CD4-positive, alpha-beta T cell treated with Interleukin-15 for 1 hour (primary cell): ENCODE measurements around the gene PTPRK.

ENCODE experiments used
- DNase-seq: peaks from one replicate; pipeline ENCODE4 v3.0.0-alpha.2; 2020

PTPRK gene

DNA sequence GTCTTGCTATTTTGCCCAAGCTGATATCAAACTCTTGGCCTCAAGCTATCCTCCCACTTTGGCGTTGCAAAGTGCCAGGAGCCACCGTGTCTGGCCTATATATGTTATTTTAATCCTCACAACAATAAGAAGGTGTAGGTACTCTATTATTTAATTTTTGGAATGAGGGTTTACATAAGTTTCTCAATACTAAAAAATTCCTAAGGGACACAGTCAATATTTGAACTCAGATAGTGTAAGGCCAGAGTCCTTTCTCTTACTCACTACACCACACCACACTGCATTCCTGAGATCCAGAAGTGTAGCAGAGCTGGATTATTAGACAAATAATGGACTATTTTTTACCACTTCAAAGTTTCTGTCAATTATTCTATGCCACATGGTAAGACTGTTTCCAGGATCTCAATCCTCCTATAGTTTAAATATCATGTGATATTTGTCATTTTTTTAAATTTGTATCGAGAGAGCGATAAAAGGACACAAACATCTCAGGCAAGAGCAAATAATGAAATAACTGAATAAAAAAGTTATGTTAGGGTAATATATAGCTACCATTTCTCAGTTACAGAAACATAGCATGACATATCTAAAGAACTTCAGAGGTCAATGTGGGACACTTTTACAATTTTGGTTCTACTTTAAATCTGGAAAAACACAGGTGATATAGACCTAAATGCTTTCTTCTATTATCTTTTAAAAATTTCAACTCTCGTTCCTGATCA, 457.4 kb downstream of the PTPRK start:
- no peak for DNase-seq

DNA sequence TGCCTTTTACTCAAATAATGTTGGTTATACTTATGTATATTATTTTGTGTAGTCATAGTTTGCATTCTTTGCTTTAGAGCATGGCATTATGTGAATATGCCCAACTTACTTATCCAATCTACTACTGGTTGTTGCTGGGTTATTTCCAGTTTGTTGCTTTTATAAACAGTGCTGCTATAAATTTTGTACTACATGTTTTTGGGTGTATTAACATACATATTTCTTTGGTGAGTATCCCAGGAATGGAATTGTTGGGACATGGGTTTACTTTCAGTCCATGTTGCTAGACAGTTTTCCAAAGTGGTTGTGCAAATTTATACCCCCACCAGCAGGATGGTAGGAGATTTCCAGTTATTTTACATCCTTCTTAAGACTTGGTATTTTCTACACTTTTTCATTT, 462.5 kb downstream of the PTPRK start:
- no peak for DNase-seq

DNA sequence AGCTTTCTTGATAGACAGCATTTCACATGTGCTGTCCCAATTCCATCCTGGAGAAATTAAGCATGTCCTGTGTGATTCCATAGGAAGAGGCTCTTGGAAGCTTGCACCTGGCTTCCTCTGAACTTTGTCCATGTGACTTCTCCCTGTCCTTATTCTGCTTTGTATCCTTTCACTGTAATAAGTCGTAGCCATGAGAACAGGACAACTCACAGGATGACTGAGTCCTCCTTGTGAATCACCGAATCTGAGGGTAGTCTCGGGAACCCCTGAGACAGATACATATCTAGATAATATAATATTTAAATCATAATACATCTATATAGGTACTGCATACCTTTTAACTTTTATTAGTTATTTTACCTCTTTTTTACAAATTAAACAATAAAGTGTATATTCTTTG, 462.9 kb downstream of the PTPRK start:
- DNase-seq, result no peak

- no peak for DNase-seq
Observed at GRCh38 chr6:128053109-128053508, 467.3 kb downstream of the PTPRK start.

DNA sequence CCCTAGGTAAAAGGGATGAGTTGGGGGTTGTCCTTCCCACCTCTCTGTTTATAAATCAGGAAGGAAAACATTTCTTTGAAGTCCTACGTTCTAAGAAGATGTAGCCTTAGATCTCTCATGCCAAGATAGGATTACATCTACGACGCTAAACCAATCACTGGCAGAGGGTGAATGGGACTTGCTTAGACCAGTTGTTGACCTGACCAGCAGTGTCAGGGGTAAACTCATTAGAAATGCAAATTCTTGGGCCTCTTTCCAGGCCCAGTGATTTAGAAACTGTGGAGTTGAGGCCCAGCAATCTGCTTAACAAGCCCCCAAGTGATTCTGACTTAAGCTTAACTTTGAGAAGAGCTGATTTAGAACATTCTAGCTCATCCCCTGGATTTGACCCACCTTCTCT, 472.4 kb downstream of the PTPRK start:
- DNase-seq, result no peak

DNA sequence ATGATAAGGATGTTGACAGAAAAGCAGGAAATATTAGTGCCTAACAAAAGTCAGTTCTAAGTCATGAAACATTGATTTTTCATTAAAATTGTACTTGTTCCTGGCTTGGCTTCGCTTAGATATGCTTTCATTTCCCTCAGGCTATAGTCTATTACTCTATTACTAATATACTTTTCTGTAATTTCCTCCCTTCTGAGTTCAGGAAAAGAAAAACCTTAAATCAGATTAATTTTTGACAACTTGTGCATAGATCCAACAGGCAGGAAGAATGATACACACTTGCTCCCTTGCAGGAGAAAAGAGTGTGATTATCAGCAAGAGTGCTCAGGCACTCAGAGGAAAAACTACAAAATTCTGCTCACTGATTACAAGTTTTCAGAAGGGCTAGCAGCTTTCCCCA, 474.4 kb downstream of the PTPRK start:
- no peak for DNase-seq

GRCh38 chr6:128039543-128039942, 480.9 kb downstream of the PTPRK start:
- no peak for DNase-seq

- DNase-seq, result no peak
Observed at GRCh38 chr6:128036808-128037570, 483.4 kb downstream of the PTPRK start.

DNA sequence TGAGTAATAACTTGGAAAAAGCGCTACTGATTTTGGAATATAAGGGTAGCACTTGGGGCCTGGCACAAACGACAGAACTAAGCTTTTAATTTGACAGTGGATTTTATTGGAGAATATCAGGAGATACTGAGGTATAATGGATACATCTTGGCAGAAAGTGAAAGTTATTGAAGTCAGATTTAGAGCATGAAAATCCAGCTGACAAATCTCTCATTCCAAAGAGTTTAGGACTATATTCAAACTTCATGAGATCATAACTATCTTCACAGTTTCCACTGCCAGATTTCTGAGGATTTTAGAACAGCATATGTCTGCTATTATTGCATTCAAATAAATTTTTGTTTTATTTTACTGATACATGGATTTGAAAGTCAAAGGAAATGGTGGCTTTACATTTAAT, 487.2 kb downstream of the PTPRK start:
- DNase-seq, result no peak

GRCh38 chr6:128032042-128032441, 488.4 kb downstream of the PTPRK start:
- no peak for DNase-seq

DNA sequence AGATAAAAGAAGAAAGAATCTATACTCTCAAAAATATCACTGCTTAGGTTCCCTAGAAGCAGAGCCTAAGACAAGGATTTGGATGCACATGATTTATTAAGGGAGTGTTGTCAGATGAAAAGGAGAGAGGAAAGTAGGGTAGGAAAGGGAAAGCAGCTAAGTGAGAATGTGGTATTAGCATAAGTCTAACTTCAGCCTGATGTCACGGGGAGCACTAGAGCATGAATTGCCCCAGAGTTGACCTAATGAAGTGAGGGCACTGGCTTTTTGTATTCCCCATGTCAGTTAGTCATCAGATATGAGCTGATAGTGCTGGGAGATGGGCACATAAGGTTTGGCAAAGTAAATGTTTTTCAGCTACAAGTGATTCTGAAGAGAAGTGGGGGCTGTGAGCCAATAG, 490.6 kb downstream of the PTPRK start:
- no peak for DNase-seq

DNA sequence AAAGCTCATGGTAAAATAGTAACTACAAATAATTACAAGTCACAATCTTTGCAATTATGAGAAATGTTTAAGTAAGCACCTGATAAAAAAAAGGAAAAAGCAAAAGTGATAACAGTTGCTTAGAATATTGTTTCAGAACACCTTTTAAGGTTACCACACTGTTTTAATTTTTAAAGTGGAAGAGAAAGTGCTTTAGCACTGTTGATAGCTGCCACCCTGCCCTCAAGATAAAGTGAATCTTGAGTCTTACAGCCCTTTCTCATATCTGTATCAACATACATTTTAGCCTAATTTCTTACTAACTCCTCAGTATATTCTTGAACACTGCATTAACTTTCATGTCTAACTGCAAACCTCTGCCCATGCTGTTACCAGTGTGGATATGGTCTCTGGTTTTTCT, 492.2 kb downstream of the PTPRK start:
- DNase-seq, result no peak

DNA sequence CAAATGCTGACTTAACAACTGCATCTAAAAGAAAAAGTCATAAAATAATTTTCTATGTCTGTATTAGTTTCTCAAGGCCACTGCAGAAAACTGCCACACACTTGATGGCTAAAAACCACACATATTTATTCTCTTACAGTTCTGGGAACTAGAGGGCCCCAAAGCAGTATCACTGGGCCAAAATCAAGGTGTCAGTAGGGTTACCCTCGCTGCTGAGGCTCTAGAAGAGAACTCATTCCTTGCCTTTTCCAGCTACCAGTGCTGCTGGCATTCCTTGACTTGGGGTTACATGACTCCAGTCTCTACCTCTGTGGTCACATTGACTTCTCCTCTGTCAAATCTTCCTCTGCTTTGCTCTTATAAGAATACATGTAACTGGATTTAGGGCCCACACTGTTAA, 494.9 kb downstream of the PTPRK start:
- DNase-seq, result no peak

DNA sequence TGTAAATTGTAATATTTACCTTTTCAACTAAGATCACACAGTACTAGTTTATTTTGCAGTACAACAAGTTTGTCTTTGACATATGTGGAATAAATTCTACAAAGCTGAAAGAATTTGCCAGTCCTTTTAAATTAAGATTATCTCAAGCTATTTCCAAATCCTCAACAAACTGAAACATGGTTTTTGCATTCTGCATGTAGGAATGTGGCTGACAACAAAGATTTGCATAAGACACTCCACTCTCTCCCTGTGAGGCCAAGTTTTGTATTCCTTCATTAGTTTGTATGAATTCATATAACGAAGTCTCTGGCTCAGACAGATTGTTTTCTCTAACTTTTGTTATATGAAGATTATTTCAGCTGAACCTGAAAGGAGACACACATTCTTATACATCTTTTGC, 495.4 kb downstream of the PTPRK start:
- no peak for DNase-seq

DNA sequence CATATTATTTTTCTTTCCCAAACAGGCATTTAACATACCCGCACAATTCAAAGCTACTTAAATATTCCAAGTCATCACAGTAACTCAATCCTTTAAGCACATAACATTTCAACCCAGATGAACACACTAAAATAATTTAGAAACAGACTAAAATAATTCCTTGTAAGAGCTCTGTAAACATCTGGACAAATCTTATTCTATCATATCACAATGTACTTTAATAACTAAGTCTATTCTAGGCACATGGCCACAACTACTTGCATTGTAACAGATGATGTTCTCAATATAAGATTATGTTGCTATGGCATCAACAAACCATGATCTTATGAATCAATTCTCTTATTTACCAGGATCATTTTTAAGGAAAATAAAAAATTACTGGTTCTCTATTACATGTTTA, 496.4 kb downstream of the PTPRK start:
- no peak for DNase-seq

GRCh38 chr6:128018821-128019220, 501.6 kb downstream of the PTPRK start:
- no peak for DNase-seq

- no peak for DNase-seq
Observed at GRCh38 chr6:128017288-128017687, 503.1 kb downstream of the PTPRK start.

DNA sequence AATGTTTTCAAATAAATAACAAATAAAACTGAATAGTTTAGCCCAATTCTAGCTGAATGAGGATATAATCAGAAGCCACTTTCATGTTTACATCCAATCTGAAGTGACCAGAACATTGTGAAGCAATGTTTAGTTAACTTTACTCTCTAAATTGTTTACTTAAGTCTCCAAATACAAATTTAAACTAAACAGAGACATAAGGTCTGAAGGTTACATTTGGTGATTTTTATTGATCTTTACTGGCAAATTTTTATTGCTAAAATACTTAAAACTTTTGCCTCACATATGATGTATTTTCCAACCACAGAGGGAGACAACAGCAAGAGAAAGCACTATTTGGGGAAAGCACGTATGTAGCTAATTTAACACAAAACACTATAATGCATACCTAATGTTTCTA, 512.7 kb downstream of the PTPRK start:
- no peak for DNase-seq

DNA sequence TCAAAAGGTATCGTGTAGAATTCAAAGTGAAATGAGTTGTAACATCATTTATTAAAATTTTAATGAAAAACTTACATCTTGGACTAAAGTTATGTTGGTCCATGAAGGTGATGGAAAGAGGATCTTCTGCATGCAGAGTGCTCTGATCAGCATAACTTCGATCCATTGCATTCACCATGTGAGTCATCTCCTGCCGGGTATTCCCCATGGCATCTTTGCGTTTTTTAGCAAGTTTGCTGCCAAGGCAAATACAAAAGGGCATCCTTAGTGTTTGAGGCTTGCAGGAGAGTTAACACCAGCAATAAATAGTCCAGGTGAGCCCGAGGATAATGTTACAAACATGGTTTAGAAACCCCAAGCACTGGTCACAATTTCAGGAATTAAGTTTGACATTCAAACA, 515.4 kb downstream of the PTPRK start:
- no peak for DNase-seq

GRCh38 chr6:128000363-128000762, 520.0 kb downstream of the PTPRK start:
- no peak for DNase-seq

- DNase-seq, result no peak
Observed at GRCh38 chr6:127998985-127999384, 521.4 kb downstream of the PTPRK start.

DNA sequence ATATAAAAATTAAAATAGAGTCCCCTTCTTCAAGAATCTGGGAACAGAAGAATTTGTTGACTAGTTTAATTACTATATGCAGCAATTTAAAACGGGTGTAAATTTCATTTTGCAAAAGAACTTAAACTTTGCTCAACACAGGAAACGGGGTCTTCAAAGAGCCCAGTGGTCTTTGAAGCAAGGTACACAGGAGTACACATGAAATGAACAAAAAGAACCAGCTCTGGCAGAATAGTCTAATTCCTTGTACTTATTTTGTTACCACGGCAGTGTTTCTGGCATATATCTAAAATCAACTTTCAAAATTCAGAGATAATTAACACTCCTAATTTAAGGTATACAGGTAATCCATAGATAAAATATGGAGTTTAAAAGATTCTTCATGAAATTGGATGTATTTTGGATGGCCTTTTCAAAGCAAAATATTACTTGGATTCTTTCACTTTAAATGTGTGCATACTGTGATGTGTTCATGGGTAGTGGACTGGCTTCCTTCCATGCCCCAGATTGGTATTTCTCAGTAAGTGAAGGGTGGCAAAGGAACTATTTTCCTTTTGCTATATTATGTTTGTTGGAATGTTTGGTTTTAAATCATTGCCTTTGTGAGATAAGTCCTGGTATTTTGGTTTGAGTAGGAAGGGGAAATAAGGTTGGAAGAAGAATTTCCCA, 522.8 kb downstream of the PTPRK start:
- DNase-seq, result no peak

DNA sequence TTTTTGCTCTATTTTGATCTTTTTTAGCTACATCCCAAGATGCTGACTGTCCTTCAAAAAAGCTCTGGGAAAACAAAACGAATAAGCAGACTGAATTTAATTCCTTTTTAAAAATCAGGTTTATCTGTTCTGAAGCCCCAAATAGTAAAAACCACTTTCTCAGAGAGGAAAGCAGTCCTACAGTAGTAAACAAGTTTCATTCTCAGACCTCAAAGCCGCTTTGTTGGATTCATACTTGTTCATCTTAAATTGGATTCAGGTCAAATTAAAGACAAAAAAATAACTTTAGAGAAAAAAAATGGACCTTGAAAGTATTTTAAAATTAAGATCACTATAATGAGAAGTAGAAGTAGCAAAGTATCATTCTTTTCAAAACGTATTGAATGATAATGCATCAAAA, 523.5 kb downstream of the PTPRK start:
- DNase-seq, result no peak

DNA sequence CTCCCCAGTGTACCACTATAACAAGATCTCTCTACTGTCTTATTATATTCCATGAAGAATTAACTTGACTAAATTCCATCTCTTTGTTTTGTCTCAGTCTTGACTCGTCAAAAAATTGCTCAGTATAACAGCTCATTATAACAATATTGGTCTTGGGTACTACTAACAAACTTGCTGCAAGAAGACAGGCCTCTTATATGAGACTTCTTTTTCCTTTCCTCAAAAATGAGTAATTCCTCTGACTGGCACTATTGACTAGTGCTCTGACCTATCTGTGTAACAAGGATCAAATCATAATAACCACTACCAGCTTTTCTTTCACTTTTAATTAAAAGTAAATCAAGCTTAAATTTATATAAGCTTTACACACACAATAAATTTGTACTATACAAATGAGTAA, 528.3 kb downstream of the PTPRK start:
- DNase-seq, result no peak
